ENCODE data around the gene EDN1.
"Not testable (repeated sequence)": the region's sequence is repeated elsewhere in the genome, so short reads cannot be mapped to it uniquely, and the experiment has no call there.

DNA sequence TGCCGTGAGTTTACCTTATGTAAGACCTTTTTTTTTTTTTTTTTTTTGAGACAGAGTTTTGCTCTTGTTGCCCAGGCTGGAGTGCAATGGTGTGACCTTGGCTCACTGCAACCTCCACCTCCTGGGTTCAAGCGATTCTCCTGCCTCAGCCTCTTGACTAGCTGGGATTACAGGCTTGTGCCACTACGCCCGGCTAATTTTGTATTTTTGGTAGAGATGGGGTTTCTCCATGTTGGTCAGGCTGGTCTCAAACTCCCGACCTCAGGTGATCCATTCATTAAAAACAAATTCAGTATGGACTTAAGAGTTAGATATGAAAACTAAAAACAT is 42.6 kb downstream of the EDN1 start:
- TF ChIP-seq CTCF (IDR thresholded peaks at IDR 0.05; ENCODE audit: borderline replicate concordance, extremely low read depth, low read length, poor library complexity, severe bottlenecking); EZH2 (IDR thresholded peaks at IDR 0.05; ENCODE audit: borderline replicate concordance, low read depth, low read length, severe bottlenecking): not testable (repeated sequence)

Data from DND-41 (cell line).